SK-N-SH (cell line): Measurements from ENCODE around the gene RBM19.

Source experiments
- CTCF ChIP-seq: fragments of 200-600 bp; sonication (generic); IDR thresholded peaks from 2 replicates; pipeline ENCODE4 v1.6.1; 2017; ENCODE audit warnings: antibody characterized with exemption, mild to moderate bottlenecking, moderate library complexity
- EP300 ChIP-seq, 2 experiments: IDR thresholded peaks; 2 replicates each; pipeline versions ENCODE4 v1.4.0 to v1.6.1; 2012; ENCODE audit warnings: borderline replicate concordance in 1 of 2, low read depth in 1 of 2, low read length in 1 of 2
- FOXJ3 ChIP-seq: sonication (generic); formaldehyde crosslinking; IDR thresholded peaks from 2 replicates; pipeline ENCODE4 v1.5.1; 2020; ENCODE audit warnings: mild to moderate bottlenecking, missing genetic modification reagents
- GABPA ChIP-seq: IDR thresholded peaks from 2 replicates; pipeline ENCODE4 v1.4.0; 2012; ENCODE audit warnings: low read depth, mild to moderate bottlenecking
- JUND ChIP-seq: IDR thresholded peaks from 2 replicates; pipeline ENCODE4 v1.4.0; 2012
- REST ChIP-seq: IDR thresholded peaks from 2 replicates; pipeline ENCODE4 v1.6.1; 2012; ENCODE audit warnings: mild to moderate bottlenecking, low read depth, low read length, moderate library complexity
- SMC3 ChIP-seq: IDR thresholded peaks from 2 replicates; pipeline ENCODE4 v1.6.1; 2012; ENCODE audit warnings: low read depth, low read length, improper control_type of control experiment
- USF2 ChIP-seq: fragments of 150-350 bp; IDR thresholded peaks from 2 replicates; pipeline ENCODE4 v1.6.1; 2017; ENCODE audit warnings: antibody characterized with exemption, low read length, low read depth, borderline replicate concordance
- YY1 ChIP-seq: IDR thresholded peaks from 2 replicates; pipeline ENCODE4 v1.4.0; 2012; ENCODE audit warnings: low read depth, mild to moderate bottlenecking

GRCh38 chr12:113926788-113927187 is 39.3 kb downstream of the RBM19 start:
- TF ChIP-seq FOXJ3 (no peak), CTCF (no peak), REST (no peak), JUND (no peak), YY1 (no peak), GABPA (no peak), USF2 (no peak), SMC3 (no peak), EP300 (IDR thresholded peaks at IDR 0.05; ENCODE audit: borderline replicate concordance in 1 of 2, low read depth in 1 of 2, low read length in 1 of 2) (no peak)
